HG02870 (cell line): ENCODE measurements around the gene TCEA2.

Experiments
- ATAC-seq: cut with Tn5 transposase; IDR thresholded peaks from one replicate; pipeline ENCODE4 v1.9.1; 2021; ENCODE audit warnings: mild to moderate bottlenecking, moderate library complexity; ENCODE audit not compliant: unreplicated experiment

Gene TCEA2

GRCh38 chr20:64048402-64049044 lies 14.5 kb upstream of the TCEA2 start:
- ATAC-seq, result no peak

DNA sequence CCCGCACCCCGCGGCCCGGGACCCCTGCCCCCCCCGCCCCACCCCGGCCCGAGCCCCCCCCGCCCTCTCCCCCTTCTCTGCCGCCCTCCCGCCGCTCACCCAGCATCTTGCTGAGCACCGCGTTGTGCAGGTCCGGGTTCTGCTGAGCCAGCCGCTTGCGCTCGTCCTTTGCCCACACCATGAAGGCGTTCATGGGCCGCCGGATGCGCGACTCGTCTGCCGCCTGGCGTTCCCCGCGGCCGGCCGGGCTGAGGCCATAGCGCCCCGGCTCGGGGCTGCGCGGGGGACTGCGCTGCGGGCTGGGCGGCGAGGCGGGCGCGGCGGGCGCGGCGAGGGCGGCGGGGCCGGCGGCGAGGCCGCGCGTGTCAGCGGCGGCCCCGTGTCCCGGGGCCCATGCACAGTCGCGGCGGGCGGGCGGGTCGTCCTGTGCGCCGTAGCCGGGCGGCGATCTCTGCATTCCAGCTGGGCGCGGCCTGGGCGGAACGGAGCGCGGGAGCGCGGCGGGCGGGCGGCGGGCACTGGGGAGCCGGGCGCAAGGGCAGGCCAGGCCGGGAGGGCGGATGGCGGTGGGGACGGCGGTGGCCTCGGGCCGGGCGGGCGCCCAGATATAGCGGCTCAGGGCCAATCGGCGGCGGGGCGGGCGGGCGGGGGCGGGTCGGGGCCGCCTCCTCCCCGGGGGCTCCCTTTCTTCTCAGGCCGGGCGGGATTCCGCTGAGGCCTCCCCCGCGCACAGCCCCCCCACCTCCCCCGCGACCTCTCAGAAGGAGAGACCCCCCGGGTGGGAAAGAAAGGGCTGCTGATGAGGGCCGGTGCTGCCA lies 13.7 kb upstream of the TCEA2 start, which contains the start of gene SOX18:
Gene SOX18, minus strand, starts transcription at position 580 of the 818 bp plus-strand sequence. Its CDS starts 123 bp downstream, at position 457.
- ATAC-seq, result no peak

- ATAC-seq, result no peak
These were observed 13.1 kb upstream of the TCEA2 start for GRCh38 chr20:64049878-64050260.

GRCh38 chr20:64050261-64051032 lies 12.6 kb upstream of the TCEA2 start:
- no peak for ATAC-seq

DNA sequence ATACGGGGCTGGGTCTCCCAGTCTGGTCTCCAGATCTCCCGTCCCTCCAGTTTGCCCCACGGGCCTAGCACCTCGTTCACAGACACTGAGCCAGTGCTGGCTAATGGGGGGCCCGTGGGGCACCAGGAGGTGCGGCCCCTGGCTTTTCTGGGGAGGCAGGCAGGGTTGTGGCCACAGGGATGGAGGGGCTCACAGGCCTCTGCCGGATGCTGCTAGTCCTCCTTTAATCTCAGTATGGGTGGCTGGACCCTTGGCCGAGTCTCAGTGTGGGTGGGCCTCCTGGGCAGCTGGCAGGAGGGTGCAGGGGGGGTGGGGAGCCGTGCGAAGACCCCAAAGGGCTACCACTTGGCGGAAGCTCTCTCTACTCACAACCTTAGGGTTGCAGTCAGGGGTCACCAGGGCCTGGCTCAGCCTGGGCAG lies 12.0 kb upstream of the TCEA2 start:
- ATAC-seq, result no peak

- ATAC-seq, result no peak
These were observed 11.3 kb upstream of the TCEA2 start for GRCh38 chr20:64051561-64052325.

- ATAC-seq, result no peak
These were observed 10.7 kb upstream of the TCEA2 start for GRCh38 chr20:64052326-64052722.

GRCh38 chr20:64052987-64053840 lies 9.8 kb upstream of the TCEA2 start:
- ATAC-seq, result no peak

DNA sequence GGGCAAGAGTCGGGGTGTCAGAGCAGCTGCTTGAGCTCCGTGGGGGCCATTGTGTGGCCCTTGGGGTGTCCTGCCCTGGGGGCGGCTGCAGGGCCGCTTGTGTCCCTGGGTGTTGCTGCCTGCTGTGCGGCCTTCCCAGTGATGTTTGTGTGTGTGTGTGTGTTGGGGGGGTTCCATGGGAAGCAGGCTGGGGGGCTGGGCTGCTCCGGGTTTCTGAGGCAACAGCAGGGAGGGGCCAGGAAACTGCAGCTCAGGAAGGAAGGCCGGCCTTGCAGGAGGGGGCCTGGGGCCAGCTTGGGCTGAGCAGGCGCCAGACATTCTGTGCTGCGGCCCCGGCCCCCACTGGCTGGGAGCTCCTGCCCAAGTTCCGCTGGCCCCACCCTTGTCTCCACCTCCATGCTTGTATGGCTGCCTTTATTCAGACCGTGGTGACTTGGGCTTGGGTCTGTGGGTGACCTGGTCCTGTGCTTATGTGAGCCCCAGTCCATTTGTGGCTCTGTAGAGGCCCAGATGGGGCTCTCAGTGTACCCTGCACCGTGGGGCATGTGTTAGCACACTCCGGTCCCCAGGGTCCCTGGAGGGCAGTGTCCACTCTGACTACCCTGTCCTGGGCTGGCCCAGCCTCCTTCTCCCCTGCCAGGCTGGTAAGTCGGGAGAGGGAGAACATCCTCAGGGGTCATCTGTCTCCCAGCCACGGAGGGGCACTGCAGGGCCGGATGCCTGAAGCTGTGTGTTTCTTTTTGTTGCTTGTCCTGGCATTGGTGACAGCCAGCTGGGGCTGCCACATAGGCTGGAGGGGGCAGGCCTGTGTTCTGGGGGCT lies 8.9 kb upstream of the TCEA2 start:
- no peak for ATAC-seq

- no peak for ATAC-seq
These were observed 7.6 kb upstream of the TCEA2 start for GRCh38 chr20:64055396-64055892.

DNA sequence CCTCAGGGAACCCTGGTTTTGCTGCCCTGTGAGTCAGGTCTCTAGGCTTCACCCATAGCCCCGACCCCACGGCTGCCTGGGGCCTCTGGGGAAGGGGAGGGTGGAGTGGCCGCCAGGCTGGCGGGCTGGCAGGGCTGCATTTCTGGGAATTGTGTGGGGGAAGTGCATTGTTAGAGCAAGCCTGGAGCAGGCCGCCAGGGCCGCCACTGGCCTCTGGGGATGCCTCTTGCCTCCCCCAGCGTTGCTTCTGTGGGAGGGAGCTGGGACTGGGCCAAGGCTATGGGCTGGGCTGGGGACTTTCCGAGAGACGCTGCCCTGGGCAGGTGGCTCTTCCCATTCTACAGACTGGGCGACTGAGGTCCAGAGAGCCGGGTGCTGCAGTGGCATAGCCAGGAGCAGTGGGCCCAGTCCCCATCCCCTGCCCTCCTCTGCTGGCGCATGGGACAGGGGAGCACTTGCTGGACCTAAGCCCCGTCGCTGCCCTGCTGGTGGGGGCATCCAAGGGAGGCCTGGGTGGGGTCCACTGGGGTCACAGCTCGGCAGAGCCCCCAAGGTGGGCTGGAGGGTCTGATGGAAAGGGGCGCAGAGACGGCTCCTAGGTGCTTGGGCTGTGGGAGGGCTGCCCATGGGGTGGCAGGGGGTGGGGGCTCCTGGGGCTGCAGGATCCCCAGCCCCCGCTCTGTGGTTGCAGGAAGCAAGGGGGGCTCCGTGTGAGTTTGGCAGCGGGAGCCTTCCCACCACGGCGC lies 6.9 kb upstream of the TCEA2 start:
- no peak for ATAC-seq

DNA sequence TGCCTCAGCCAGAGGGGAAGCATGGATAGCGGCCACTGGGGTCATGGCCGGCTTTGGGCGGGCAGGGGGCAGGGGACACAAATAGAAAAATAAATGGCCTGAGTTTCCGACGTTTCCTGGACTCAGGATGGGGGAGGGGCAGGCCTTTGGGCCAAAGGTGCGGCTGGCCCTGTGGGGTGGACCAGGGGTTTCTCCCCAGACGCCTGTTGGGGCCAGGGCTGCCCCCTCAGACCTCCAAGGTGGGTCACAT lies 6.4 kb upstream of the TCEA2 start:
- ATAC-seq, result no peak

GRCh38 chr20:64056889-64057627 lies 5.9 kb upstream of the TCEA2 start:
- no peak for ATAC-seq

- no peak for ATAC-seq
These were observed 5.1 kb upstream of the TCEA2 start for GRCh38 chr20:64057628-64058498.

DNA sequence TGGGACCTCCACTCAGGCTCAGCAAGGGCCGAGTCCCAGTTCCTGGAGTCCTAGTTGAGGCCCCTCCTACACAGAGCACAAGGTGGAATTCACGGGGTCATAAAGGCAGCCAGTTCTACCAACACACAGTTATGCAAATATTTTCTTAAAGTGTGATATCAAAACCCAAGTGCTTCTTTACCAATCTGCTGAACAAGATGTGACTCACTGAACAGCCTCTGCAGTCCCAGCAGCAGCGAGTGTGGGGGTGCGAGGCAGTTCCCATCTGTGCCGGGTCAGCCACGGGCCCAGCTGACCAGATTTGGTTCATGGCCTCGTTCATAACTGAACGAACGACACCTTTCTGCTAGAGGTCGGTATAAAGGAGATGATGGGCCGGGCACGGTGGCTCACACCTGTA lies 4.5 kb upstream of the TCEA2 start:
- ATAC-seq, result no peak

DNA sequence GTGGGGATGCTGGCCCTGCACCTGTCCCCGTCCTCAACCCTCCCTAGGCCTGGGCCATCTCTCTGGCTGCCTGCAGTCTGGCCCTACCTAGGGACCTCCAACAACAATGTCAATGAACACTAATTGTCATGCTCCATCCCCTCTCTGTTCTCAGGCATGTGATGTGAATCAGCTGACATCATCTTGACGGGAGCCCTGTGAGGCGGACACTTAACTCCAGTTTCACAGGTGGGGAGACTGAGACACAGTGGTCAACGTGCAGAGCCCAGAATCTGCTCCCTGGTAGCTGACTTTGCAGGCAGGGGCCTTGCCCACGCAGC lies 762 bp upstream of the TCEA2 start:
- ATAC-seq, result no peak
